Measurements from ENCODE around the gene TSFM.

The TSFM gene

DNA sequence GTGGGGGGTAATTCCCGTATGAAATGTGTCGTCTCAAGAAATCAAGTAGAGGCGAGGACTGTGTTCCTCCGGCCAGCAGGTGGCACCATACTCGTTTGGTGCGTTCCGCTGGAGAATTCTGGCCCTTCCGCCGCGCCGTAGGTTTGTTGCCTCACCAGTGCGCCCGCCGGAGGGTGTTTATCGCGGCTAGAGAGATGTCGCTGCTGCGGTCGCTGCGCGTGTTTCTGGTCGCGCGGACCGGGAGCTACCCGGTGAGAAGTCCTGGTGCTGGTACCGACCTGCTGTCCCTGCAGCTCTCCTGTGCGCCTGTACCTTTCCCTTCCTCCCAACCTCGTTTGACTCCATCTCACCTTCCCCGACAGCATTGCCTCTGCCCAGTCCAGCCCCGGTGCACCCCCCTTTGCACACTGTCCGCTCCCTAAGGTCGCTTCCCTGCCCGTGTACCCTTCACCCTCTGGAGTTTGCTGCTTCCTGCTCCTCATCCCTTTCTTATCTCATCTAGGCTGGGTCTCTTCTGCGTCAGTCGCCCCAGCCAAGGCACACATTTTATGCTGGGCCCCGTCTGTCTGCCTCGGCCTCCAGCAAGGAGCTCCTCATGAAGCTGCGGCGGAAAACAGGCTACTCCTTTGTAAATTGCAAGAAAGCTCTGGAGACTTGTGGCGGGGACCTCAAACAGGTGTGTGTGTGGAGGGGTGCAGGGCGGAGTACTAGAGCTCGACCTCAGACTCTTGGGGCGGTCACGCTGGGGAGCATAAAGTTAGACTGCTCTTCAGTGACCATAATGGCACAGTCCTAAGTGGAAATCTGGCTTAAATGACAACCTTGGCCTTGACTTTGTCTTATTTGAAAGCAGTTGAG, at the start of gene TSFM:
TSS of gene TSFM (plus strand) at position 180 of the 858 bp plus-strand sequence. CDS start at position 195, 15 bp downstream.
- DNase-seq: peak; percentile 98

DNA sequence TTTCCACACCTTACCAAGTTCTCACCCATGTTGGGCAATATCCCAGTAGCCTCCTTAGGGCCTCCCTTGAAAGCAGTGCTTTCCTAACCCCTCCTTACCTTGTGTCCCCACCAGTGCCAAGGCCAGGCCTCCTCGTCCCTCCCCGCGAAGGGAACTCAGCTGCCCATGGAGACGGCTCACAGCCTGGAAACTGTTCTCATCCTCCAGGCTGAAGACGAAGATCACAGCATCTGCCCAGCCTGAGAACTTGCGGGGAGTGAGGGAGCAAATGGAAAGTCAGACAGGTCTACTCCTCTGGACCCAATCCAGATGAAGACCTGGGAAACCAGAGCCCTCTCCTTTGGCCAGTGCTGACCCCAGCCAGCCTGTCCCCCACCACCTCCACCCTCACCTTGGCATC, 48.7 kb upstream of the TSFM start:
- no peak for DNase-seq

DNA sequence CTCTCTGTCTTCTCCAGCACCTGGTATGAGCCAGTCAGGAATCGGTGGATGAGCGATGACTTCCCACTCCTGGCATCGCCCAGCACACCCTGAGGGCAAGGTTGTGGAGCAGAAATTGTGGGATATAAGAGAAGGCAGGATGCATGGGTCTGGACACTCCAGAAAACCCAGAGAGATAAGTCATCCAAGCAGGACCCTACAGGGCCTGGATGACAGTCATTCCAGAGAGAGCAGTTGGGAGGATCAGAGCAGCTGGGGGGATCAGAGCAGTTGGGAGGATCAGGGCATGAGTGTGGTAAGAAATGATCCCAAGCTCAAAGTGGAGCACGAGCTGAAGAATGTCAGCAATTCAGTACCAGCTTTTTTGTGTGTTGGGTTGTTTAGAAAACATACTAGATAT, 48.0 kb upstream of the TSFM start:
- DNase-seq: no peak

DNA sequence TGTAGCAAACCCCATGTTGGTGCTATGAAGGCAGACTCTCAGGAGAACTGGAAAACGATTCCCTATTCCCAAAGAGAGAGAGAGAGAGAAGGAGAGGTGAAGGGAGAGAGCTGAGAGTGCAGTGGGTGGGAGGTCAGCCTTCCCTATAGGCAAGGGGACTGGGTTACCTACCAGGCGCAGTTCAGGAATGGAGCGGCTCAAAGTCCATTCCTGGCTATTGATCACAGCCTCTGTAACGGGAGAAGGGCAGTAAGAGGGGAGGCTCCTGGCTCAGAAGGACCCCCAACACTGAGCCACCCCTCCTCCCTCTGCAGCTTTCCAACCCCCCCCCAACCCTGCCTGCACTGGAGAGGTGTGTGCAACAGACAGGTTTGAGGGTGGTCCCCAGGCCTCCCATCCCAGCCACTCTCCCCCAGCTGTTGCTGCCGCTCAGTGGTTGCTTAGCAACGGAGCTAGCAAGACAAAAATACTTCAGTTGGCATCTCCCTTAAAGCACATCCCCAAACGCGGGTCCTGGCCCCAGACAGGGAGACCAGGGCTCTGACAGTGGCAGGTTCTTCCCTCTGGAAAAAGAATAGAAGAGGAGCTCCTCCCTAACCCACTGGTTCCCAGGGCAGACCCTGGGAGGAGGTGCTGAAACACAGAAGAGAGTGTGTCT, 47.3 kb upstream of the TSFM start:
- DNase-seq: no peak

DNA sequence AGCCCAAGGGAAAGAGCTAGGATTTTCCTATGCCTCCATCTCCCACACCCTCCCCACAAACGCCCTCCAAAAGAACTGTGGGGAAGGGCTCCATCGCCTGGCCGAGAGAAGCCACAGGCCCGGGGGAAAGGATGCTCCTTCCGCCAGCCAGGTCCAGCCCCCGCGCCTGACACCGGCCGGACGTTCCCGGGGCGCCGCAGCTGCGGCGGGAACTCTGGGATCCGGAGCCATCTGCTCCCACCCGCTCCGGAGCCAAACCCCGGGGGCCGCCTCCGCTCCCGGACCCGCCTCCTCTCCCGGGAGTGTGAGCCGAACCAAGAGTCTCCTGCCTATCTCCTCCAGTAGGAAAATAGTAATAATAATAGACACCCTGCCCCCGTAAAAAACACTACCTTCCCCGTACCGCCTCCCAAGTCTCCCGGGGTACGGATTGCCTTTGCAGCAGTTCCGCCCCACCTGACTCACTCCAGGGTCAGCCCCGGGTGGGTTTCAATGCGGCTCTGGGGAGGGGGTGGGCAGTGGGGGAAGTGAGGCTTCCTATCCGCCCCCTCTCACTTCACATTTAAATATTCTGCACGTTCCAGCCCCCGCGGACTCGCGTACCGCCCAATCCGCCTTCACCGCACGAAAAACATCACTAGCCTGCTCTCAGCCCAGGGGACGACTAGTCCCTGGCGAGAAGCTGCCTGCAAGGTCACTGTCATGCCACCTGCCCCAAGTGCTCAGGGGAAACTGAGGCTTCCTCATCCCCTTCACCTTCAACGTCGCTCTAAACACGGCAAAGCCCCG, 46.4 kb upstream of the TSFM start:
- DNase-seq: no peak

DNA sequence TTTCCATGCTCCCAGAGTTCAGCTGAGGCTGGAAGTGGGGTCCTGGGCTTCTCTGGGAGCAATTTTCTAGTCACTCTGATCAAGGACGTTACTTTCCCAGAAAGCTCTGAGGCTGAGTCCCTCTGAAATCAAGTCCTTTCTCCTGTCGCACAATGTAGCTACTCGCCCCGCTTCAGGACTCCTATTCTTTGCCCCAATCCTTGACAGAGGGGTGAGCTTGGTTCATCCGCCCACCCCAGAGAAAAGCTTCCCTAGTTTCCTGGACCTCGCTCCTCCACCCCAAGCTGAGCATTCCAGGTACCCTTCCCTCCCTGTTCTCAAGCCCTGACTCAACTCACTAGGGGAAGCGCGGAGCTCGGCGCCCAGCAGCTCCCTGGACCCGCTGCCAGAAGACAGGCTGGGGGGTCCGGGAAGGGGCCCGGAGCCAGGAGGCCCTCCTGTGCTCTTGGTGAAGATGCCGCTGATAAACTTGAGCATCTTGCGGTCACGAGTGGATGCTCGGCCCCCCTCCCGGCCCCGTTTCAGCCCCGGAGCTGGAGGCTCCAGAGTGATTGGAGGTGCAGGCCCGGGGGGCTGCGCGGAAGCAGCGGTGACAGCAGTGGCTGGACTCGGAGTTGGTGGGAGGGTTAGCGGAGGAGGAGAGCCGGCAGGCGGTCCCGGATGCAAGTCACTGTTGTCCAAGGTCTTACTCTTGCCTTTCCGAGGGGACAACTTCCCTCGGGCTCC, 45.7 kb upstream of the TSFM start:
- no peak for DNase-seq

DNA sequence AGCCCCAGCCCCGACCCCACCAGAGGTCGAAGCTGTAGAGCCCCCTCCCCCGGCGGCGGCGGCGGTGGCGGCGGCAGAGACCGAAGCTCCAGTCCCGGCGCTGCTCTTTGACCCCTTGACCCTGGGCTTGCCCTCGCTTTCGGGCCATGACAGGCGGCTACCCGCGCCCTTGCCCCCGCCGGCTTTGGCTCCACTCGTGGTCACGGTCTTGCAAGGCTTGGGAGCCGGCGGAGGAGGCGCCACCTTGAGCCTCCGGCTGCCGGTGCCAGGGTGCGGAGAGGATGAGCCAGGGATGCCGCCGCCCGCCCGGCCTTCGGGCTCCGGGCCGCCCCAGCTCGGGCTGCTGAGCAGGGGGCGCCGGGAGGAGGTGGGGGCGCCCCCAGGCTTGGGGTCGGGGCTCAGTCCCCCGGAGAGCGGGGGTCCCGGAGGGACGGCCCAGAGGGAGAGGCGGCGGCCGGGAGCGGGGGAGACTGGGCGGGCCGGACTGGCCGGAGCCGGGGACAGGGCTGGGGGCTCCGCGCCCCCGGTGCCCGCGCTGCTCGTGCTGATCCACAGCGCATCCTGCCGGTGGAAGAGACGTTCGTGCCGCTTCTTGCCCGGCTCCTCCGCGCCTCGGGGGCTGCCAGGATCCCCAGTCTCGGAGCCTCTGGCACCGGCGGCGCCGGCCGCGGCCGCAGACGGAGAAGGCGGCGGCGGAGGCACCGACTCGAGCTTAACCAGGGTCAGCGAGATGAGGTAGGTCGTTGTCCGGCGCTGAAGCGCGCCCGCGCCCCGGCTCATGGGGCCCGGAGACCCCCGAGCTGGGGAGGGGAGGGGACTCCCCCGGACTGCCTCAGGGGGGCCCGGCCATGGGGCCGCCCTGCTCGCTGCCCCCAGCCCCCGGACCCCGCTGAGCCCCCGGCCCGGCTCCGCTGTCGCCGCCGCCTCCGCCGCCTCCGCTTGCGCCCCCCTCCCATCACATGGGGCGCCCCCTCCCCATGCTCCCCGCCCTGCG, 44.8 kb upstream of the TSFM start:
- no peak for DNase-seq

DNA sequence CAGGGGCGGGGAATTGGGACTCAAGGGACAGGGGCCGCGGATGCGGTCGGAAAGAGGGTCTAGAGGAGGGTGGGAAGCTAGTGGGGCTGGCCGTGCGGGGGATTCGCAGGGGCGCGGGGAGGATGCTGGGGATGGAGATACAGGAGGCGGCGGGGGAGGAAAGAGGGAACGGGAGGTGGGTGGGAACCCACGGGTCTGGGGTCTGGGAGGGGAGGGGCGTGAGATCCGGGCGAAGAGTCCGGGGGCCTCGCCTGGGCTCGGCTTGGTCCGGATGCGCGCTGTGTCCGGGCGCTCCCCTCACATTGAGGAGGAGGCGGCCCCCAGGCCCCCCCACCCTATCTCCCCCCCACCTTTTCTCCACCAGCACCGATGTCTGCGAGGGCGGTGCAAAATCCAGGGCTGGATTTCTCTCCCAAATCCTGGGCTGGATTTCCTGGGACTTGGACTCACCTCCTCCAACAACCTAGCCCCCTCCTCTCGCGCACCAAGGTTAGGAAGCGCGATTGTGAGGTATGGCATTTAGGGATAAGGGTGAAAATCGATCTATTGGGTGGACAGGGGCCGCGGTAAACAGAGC, 43.8 kb upstream of the TSFM start, which contains the start of gene AGAP2:
TSS of gene AGAP2 (minus strand) at position 82 of the 577 bp plus-strand sequence. CDS start 496 bp downstream, outside the sequence.
- DNase-seq: no peak

DNA sequence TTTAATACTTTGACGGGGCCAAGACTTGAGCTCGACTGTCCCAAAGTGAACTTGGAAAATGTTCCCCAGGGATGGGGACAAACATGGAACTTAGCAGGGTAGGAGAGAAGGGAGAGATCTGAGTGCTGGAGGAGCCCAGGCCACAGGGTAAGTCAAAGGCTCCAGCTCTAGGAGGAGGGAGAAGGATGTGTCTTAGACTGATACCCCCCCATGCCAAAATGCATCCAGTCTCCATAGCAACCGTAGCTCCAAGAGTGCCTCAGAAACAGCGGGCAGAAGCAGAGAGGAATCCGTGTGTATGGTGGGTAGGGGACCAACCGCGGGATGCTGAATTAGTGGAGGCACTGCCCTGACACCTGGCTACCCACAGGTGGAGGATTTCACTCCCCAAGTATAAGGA, 43.2 kb upstream of the TSFM start:
- no peak for DNase-seq

DNA sequence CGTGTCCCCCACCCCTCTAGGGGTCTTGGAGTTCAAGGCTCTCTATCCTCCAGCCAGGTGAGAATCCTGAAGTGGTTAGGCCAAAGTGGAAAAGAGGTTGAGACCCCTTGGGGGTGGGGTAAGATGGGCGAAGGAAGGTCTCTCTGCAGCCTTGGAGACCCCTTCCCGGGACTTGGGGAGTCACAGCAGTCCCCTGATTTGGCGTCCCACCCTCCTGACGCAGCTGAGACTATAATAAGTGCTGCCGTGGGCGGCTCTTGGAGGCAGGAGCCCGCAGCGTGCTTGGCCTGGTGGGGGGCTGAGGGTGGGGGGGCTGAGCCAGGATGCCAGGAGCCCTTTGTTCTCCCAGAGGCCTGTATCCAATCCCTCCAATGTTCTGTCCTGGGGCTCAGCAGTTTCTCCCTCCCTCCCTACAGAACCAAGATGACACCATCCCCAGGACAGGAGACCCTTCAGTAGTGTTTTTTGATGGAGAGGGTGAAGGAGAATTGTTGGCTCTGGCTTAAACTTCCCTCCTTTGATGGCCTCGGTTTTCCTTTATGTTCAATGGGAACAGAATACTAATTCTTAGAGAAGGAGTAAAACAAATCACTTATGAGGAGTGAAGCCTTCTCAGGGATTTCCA, 42.6 kb upstream of the TSFM start:
- DNase-seq: no peak

DNA sequence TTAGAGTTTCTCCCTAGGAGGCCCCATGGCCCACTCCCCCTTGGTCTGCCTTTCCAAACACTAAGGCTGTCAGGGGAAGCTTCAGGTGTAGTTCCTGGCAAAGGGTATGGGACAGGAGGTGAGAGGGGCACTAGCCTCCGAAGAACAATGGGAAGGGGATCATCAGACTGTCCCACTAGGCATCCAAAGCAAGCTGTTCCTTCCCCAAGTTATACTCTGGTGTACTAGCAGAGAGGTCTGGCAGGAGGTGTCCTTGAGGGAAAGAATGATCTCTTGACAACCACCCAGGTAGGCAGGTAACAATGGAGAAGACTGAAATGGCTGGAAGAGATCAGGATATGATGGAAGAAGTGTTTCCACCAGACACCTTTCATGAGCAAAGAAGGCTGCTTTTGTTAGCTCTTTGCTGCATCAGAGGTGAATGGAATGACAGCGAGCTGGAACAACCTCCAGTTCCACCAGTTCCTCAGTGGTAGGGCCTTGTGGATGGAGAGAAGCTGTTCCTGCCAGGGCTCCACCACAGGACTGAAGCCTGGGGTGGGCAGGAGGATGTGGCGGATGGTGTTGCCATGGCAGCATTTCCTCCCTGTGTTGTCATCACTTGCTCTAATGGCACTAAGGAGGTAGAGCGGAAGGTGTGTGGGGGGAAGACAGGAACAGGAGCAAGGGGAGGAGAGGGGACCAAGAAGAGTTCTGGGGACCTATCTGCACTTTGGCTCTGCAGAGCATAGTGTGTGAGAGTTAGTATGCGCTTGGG, 41.8 kb upstream of the TSFM start:
- peak; percentile 76 for DNase-seq

DNA sequence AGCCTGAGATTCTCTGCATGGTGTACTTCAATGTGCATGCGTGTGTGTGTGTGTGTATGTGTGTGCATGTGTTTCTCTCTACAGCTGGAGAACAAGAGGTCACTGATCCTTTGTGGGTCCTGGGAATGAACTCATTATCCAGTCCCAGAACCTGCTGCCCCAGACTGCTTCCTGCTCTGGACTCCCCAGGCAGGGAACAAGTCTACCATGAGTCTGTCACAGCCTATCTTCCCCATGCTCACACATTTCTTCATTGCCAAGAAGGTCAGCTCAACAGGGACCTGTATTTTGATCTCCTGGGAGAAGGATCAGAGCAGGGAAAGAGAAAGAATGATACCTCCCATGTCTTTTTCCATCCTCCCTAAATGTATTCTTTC, 41.2 kb upstream of the TSFM start:
- no peak for DNase-seq

DNA sequence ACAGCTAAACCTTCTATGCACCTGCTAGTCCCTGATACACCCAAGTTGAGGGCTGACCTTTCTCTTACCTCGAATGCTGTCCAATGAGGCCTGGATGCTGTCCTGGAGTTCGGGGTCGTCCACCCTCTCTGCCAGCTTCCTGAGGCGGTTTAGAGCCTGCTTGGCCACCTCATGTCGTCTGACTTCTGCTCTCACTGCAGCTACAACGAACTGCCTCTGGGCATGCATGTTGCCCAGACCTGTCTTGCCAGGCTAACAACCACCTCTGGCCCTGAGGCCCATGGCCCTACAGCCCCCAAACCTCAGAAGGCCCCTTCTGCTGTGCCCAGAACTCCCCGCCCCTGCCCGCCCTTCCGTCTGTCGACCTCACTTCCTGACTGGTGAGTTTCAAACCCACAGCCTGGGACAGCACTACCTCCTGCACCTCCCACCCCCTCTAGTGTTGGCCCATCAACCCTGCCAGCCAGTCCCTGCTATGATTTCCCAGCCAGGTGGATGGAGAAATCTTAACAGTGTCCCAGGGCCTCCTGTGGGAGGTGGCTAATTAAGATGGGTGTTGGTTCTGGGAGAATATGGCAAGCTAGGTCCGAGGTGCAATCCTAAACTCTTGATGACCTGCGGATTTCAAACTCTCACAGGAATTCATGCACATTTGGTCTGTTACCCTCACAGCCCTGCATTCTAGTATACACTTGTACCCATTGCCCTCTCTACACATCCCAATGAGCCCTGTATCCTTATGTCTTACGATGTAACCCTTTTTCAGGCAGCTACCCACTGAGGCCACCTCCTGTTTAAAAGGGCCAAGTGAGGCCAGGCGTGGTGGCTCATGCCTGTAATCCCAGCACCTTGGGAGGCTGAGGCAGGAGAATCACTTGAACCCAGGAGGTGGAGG, 40.5 kb upstream of the TSFM start:
- peak; percentile 84 for DNase-seq

DNA sequence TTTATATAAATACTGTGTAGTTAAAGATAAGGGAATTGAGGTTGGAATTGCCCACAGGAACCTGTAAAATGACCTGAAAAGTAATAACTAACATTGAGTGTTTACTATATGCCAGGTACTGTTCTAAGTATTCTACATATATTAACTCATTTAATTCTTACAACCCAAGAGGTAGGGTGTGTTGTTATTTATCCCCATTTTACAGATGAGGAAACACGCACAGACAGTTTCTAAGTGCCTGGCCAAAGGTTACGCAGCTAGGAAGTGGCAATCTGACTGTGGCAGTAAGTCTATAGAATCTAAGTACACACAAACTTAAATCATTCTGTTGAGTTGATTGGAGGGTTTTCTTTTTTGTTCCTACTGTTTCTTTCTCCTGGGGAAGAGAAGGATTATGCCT, 38.8 kb upstream of the TSFM start:
- no peak for DNase-seq

DNA sequence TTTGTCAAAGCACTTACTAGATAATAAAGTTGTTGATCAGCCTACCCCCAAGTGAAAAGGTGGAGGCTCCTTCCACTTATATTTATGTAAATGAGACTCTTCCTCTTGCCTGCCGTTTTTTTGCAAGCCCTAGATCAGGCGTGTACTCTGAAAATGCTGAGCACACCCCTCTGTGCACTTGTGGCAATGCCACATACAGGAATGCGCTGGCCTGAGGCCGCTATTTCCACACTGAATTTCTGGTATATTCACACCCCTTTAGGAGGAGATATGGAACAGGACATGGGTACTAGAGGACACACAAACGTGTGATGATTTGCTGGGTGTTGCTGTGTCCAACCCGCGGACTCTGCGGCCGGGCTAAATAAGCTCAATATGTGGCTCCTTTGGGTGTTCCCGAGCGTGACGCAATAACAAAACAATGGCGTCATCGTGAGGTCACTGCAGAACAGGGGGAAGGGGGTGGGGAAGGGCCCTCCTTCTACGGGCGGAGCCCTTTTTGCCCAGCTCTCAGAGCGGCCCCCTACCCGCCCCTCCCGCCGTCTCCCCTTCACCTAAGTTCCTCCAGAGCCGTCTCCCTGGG, 38.3 kb upstream of the TSFM start:
- DNase-seq: peak; percentile 86

DNA sequence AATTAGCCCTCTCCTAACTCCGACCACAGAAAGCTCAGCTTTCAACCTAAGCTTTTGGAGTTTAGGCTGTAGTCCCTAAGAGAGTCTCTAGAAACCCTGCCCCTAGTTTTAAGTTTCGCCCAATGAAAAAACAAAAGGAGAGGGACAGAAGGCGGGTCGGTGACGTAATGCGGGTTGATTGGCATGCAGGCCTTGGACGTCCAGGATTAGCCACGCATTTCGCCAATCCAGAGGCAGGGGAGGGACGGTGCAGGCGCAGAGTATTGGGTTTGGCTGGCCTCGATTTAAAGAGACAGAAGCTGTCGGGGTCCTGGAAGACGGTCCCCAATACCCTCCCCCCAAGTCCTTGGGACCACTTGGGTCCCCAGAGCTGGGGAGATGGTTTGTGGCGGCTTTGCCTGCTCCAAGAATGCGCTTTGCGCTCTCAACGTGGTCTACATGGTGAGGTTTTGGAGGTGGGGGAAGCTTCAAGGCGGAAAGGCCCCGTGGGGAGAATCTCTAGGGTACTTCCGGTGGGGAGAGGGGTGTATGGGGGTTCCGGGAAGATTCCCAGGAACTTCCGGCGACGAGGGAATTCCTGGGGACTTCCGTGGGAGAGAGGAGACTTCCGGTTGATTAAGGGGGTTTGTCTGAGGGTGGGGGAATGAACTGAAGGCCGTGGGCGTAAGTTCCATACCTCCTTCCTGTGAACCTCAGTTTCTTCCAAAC, 37.7 kb upstream of the TSFM start, which contains the start of gene TSPAN31:
TSS of gene TSPAN31 (plus strand) at position 263 of the 708 bp plus-strand sequence. CDS start at position 379, 116 bp downstream.
- DNase-seq: peak; percentile 97

DNA sequence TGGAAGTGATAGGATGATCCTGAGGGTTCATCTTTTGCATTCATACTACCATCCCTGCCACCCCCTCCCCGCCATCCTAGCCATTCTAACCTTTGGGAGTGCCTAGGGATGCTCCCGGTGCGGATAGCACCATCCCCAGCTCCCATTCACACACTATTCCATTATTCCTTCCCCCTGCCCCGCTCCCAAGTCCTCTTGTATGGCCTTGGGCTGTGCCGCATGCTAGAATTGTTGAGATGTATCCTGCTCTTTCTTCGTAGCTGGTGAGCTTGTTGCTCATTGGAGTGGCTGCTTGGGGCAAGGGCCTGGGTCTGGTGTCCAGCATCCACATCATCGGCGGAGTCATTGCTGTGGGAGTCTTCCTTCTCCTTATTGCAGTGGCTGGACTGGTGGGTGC, 37.1 kb upstream of the TSFM start:
- DNase-seq: no peak

DNA sequence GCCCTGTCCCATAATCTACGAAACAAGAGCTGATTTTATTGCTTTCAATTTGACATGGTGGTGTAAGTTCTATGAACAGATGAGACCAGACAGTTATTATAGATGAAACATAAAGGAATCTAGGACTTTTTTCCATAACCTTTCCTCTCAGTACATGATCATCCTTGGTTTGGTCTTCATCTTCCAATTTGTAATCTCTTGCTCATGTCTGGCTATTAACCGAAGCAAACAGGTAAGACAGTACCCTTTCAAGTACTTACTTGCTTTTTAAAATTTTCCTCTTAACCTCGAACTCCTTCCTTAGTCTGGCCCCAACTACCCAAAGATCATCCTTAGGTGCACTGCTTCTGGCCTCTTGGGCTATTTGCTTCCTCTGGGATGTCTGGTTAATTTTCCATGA, 36.6 kb upstream of the TSFM start:
- DNase-seq: no peak
